GM23338 (cell line): ENCODE results near the gene HENMT1.

ENCODE experiments used
- EZH2 ChIP-seq: fragments of 200-600 bp; sonication (generic); IDR thresholded peaks from one replicate; pipeline ENCODE4 v1.8.0; 2017; ENCODE audit warnings: antibody characterized with exemption, mild to moderate bottlenecking, low read depth; ENCODE audit not compliant: unreplicated experiment
- EZH2phosphoT487 ChIP-seq: fragments of 200-600 bp; sonication (generic); IDR thresholded peaks from one replicate; pipeline ENCODE4 v1.8.1; 2018; ENCODE audit warnings: antibody characterized with exemption; ENCODE audit not compliant: unreplicated experiment
- POLR2AphosphoS5 ChIP-seq: IDR thresholded peaks from 2 replicates; pipeline ENCODE4 v1.6.1; 2016; ENCODE audit warnings: antibody characterized with exemption, low read depth
- TF ChIP-seq, protein P1 (sequence below), 2 experiments: fragments of 200-600 bp in 1 of 2; sonication (generic) in 1 of 2; conservative IDR thresholded peaks; 2 replicates each; pipeline versions ENCODE4 v1.5.1 to v1.6.1; 2016 to 2017; ENCODE audit warnings: antibody characterized with exemption in 2 of 2, low read depth in 2 of 2, mild to moderate bottlenecking in 2 of 2, moderate library complexity in 1 of 2

GRCh38 chr1:108685529-108685928 is 24.6 kb upstream of the HENMT1 start:
- TF ChIP-seq EZH2, result no peak
- TF ChIP-seq POLR2AphosphoS5, result no peak
- TF ChIP-seq, protein P1, sequence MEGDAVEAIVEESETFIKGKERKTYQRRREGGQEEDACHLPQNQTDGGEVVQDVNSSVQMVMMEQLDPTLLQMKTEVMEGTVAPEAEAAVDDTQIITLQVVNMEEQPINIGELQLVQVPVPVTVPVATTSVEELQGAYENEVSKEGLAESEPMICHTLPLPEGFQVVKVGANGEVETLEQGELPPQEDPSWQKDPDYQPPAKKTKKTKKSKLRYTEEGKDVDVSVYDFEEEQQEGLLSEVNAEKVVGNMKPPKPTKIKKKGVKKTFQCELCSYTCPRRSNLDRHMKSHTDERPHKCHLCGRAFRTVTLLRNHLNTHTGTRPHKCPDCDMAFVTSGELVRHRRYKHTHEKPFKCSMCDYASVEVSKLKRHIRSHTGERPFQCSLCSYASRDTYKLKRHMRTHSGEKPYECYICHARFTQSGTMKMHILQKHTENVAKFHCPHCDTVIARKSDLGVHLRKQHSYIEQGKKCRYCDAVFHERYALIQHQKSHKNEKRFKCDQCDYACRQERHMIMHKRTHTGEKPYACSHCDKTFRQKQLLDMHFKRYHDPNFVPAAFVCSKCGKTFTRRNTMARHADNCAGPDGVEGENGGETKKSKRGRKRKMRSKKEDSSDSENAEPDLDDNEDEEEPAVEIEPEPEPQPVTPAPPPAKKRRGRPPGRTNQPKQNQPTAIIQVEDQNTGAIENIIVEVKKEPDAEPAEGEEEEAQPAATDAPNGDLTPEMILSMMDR (conservative IDR thresholded peaks at IDR 0.05; ENCODE audit: low read depth in 2 of 2), result no peak
- no peak for TF ChIP-seq EZH2phosphoT487
